Neural cell (in vitro differentiated cells): ENCODE results near the gene MAGI2.

Experiments used
- CTCF ChIP-seq: fragments of 450-650 bp; IDR thresholded peaks from 2 replicates; pipeline ENCODE4 v1.5.1; 2014; ENCODE audit warnings: antibody characterized with exemption, mild to moderate bottlenecking, moderate library complexity; ENCODE audit not compliant: poor library complexity, severe bottlenecking
- EP300 ChIP-seq: fragments of 450-650 bp; conservative IDR thresholded peaks from 2 replicates; pipeline ENCODE4 v1.6.1; 2014; ENCODE audit warnings: antibody characterized with exemption, mild to moderate bottlenecking, moderate library complexity; ENCODE audit not compliant: poor library complexity, severe bottlenecking
- EZH2 ChIP-seq: fragments of 200-600, 300-800 bp; shearing (Covaris generic), sonication (generic); IDR thresholded peaks from 2 replicates; pipeline ENCODE4 v1.6.1; 2014; ENCODE audit warnings: antibody characterized with exemption, low read length, borderline replicate concordance, mild to moderate bottlenecking; ENCODE audit not compliant: insufficient read depth, poor library complexity, severe bottlenecking
- MXI1 ChIP-seq: fragments of 450-650 bp; conservative IDR thresholded peaks from 2 replicates; pipeline ENCODE4 v1.6.1; 2014; ENCODE audit warnings: antibody characterized with exemption, mild to moderate bottlenecking; ENCODE audit not compliant: poor library complexity, severe bottlenecking
- POLR2AphosphoS5 ChIP-seq: IDR thresholded peaks from 2 replicates; pipeline ENCODE4 v1.6.1; 2012
- RAD21 ChIP-seq: fragments of 450-650 bp; conservative IDR thresholded peaks from 2 replicates; pipeline ENCODE4 v1.6.1; 2014; ENCODE audit warnings: antibody characterized with exemption, mild to moderate bottlenecking, moderate library complexity
- REST ChIP-seq: IDR thresholded peaks from 2 replicates; pipeline ENCODE4 v1.6.1; 2012; ENCODE audit warnings: borderline replicate concordance
- SMC3 ChIP-seq: fragments of 450-650 bp; conservative IDR thresholded peaks from 2 replicates; pipeline ENCODE4 v1.6.1; 2014; ENCODE audit warnings: antibody characterized with exemption, mild to moderate bottlenecking, moderate library complexity; ENCODE audit not compliant: poor library complexity

DNA sequence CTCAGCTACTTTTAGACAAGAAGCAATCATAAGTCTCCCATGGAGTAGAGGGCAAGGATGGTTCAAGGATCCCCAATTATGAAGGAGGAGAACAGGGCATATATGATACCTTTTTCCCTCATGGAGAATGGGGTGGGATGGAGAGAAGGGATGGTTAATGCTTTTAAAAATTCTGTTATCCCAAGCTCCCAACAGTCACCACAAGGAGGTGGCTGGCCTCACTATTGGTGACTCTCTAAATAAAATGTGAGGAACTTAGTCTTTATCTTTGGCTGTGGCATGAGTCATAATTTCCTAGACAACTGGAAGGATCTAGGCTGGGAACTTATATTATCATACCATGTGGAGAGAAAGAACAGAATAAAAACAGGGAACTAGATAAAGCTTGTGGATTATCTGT, 1357.9 kb downstream of the MAGI2 start:
- TF ChIP-seq SMC3 (no peak), EZH2 (no peak), CTCF (no peak), REST (no peak), MXI1 (no peak), RAD21 (no peak), POLR2AphosphoS5 (no peak), EP300 (no peak)
